Endothelial cell of umbilical vein (primary cell): ENCODE results near the gene DNAJC4. TPM values are rescaled to one million over a fixed set of nuclear protein-coding genes. Genes with fewer than 3 reads are reported as not detected.

ENCODE experiments used
- BruUV-seq: library from RNA; stranded (reverse); fragments of 400-500 nt; replicated peaks from 2 replicates; lab custom pipeline; 2021; lab: Mats Ljungman, UMichigan
- CTCF ChIA-PET: fragments of 300-600, 350-600 bp; sonication (Branson Sonifier 250); formaldehyde crosslinking; loops from one replicate; lab custom pipeline; 2021; ENCODE audit warnings: antibody characterized with exemption, inconsistent platforms; lab: Charles Lee
- POLR2A ChIA-PET: fragments of 300-600, 350-600 bp; sonication (Branson Sonifier 250); formaldehyde crosslinking; loops from one replicate; lab custom pipeline; 2021; ENCODE audit warnings: antibody characterized with exemption, inconsistent platforms; lab: Charles Lee
- DNase-seq: peaks from one replicate; pipeline ENCODE4 v3.0.0-alpha.2; 2011; ENCODE audit warnings: low read depth, low spot score
- FAIRE-seq: peaks from 2 replicates; lab custom pipeline; 2011; peaks lifted over from hg19 to GRCh38; lab: Jason Lieb, UNC
- H2AFZ ChIP-seq: 2 replicates; pipeline ENCODE4 v1.6.0; 2012; ENCODE audit warnings: low read depth, low read length, control low read depth, inconsistent platforms
- H3K27ac ChIP-seq: 2 replicates; pipeline ENCODE4 v1.5.1; 2011; ENCODE audit warnings: low read depth, mild to moderate bottlenecking, control low read depth, low read length, moderate library complexity; ENCODE audit not compliant: insufficient read depth
- H3K27me3 ChIP-seq, 2 experiments: 2 replicates each; pipeline versions ENCODE4 v1.6.0 to v1.6.1; 2011; ENCODE audit warnings: low read length in 2 of 2, mixed read lengths in 1 of 2; ENCODE audit not compliant: control insufficient read depth in 2 of 2, insufficient read depth in 2 of 2
- H3K36me3 ChIP-seq, 2 experiments: 2 replicates in 1 of 2; 3 replicates in 1 of 2; pipeline ENCODE4 v1.5.1; 2011; ENCODE audit warnings: low read length in 2 of 2, mild to moderate bottlenecking in 1 of 2, moderate library complexity in 1 of 2; ENCODE audit not compliant: control insufficient read depth in 2 of 2, insufficient read depth in 2 of 2; ENCODE audit errors: extremely low read depth in 1 of 2
- H3K4me1 ChIP-seq: 3 replicates; pipeline ENCODE4 v1.5.1; 2011; ENCODE audit warnings: mild to moderate bottlenecking, low read length; ENCODE audit not compliant: control insufficient read depth, insufficient read depth; ENCODE audit errors: extremely low read depth
- H3K4me2 ChIP-seq: 2 replicates; pipeline ENCODE4 v1.6.1; 2011; ENCODE audit warnings: low read length, control low read depth, mixed read lengths; ENCODE audit not compliant: insufficient read depth
- H3K4me3 ChIP-seq, 3 experiments: fragments of 200-600 bp in 1 of 3; sonication (generic), shearing (Covaris generic) in 1 of 3; replicated peaks in 1 of 3; 2 replicates each; pipeline ENCODE4 v1.5.1; 2011 to 2016; ENCODE audit warnings: control low read depth in 3 of 3, low read length in 3 of 3, mild to moderate bottlenecking in 2 of 3, inconsistent platforms in 1 of 3, low read depth in 1 of 3, moderate library complexity in 1 of 3; ENCODE audit not compliant: insufficient read depth in 1 of 3
- H3K79me2 ChIP-seq: 2 replicates; pipeline ENCODE4 v1.6.0; 2012; ENCODE audit warnings: low read length, inconsistent platforms; ENCODE audit not compliant: control insufficient read depth, insufficient read depth
- H3K9ac ChIP-seq: replicated peaks from 2 replicates; pipeline ENCODE3; 2011; ENCODE audit warnings: low read length, control low read depth; ENCODE audit not compliant: insufficient read depth; ENCODE audit errors: extremely low read depth
- H3K9me1 ChIP-seq: replicated peaks from 3 replicates; pipeline ENCODE4 v1.6.0; 2011; ENCODE audit warnings: mild to moderate bottlenecking, low read length; ENCODE audit not compliant: control insufficient read depth, insufficient read depth; ENCODE audit errors: extremely low read depth
- H3K9me3 ChIP-seq: replicated peaks from 2 replicates; pipeline ENCODE4 v1.5.1; 2012; ENCODE audit warnings: low read length, inconsistent platforms; ENCODE audit not compliant: control insufficient read depth, insufficient read depth
- H4K20me1 ChIP-seq: replicated peaks from 2 replicates; pipeline ENCODE3; 2011; ENCODE audit warnings: mild to moderate bottlenecking, low read length; ENCODE audit not compliant: control insufficient read depth, insufficient read depth; ENCODE audit errors: extremely low read depth
- CTCF ChIP-seq, 2 donors: IDR thresholded peaks; 1 replicate in 1 of 2; 2 replicates in 1 of 2; pipeline ENCODE4 v1.5.1; 2011; ENCODE audit warnings: low read length in 2 of 2, mild to moderate bottlenecking in 2 of 2, moderate library complexity in 2 of 2, control low read depth in 1 of 2, inconsistent platforms in 1 of 2, low read depth in 1 of 2; ENCODE audit not compliant: insufficient read depth in 1 of 2; ENCODE audit errors: extremely low read depth in 1 of 2
- EZH2 ChIP-seq: IDR thresholded peaks from 2 replicates; pipeline ENCODE4 v1.6.1; 2012; ENCODE audit warnings: borderline replicate concordance, low read depth, mild to moderate bottlenecking, moderate library complexity, low read length, inconsistent platforms; ENCODE audit not compliant: severe bottlenecking
- MYC ChIP-seq: IDR thresholded peaks from one replicate; pipeline ENCODE4 v1.6.1; 2011; ENCODE audit warnings: mild to moderate bottlenecking, low read depth, low read length
- POLR2A ChIP-seq: IDR thresholded peaks from 2 replicates; pipeline ENCODE4 v1.6.1; 2012; ENCODE audit warnings: low read depth, mild to moderate bottlenecking, control low read depth, low read length
- POLR2AphosphoS5 ChIP-seq: IDR thresholded peaks from 2 replicates; pipeline ENCODE4 v1.6.1; 2012; ENCODE audit warnings: low read depth, mild to moderate bottlenecking, control low read depth, low read length, moderate library complexity; ENCODE audit not compliant: insufficient read depth
- dilution Hi-C: fragments of 300-500 bp; cut with MboI; formaldehyde crosslinking; loops from one replicate; pipeline ENCODE4 v1.15.0; 2019; ENCODE audit warnings: low sequenced_read_pairs; ENCODE audit not compliant: extremely low pct_ligation_motif_present
- intact Hi-C: fragments of 100-400 bp; cut with micrococcal nuclease; formaldehyde crosslinking; loops from one replicate; pipeline ENCODE4 v1.10.0; 2022
- polyA plus RNA-seq, 4 experiments: library from polyadenylated mRNA; depleted of rRNA in 3 of 4; stranded (reverse) in 3 of 4; unstranded in 1 of 4; fragments of >200 nt; gene quantifications; 2 replicates each; pipeline versions ENCODE4 v1.2.1 to v1.2.3, GENCODE V29; 2011 to 2012; ENCODE audit warnings: missing spikeins in 1 of 4
- total RNA-seq: library from RNA; stranded (reverse); gene quantifications from 2 replicates; pipeline ENCODE4 v1.2.3, GENCODE V29; 2021

Gene DNAJC4
- total and polyA plus RNA-seq, 2 donors (not counting 3 experiments of a cell fraction or from before 2014, with no cell fraction given) = 23.5 to 41.2 TPM

GRCh38 chr11:64251016-64251752 lies 20.8 kb downstream of the DNAJC4 start, which contains the start of gene PLCB3:
PLCB3 (plus strand) TSS chr11:64251530; CDS start chr11:64251650, 120 bp downstream.
- peak within 1 kb of the TSS; percentile 80 to 93 (median 80) for H3K4me3 ChIP-seq
- H3K9ac ChIP-seq = peak within 1 kb of the TSS; percentile 65
- no peaks in the 10 kb centered on the region for H3K27me3 ChIP-seq
- peaks cover 34% of the 10 kb centered on the region for H3K79me2 ChIP-seq
- peaks cover 30% of the 10 kb centered on the region for H3K4me1 ChIP-seq
- peak within 1 kb of the TSS; percentile 86 for H3K4me2 ChIP-seq
- peaks cover 0 to 10% of the 10 kb centered on the region in 2 experiments for H3K36me3 ChIP-seq
- dilution Hi-C loops = no loop called here
- peak within 1 kb of the TSS; percentile 81 for H2AFZ ChIP-seq
- H3K9me3 ChIP-seq = no peaks in the 10 kb centered on the region
- DNase-seq = peak; percentile 40
- no peaks in the 10 kb centered on the region for H3K9me1 ChIP-seq
- BruUV-seq = no TSS peak
- peak; percentile 74 for FAIRE-seq
- POLR2A ChIA-PET = no interaction called here
- H4K20me1 ChIP-seq = no peaks in the 10 kb centered on the region
- CTCF ChIA-PET = interaction anchor here (1.8 to 4.7 kb wide), 6 partner anchors 13 to 104 kb away, joined by 7 to 60 read pairs (median 28); partner anchors contain the start of genes CATSPERZ and FERMT3
- peak within 1 kb of the TSS; percentile 49 for H3K27ac ChIP-seq
- TF ChIP-seq MYC (no peak), POLR2AphosphoS5 (peak; percentile 87), EZH2 (no peak), CTCF (IDR thresholded peaks at IDR 0.05; ENCODE audit: extremely low read depth in 1 of 2, insufficient read depth in 1 of 2, low read depth in 1 of 2, low read length in 2 of 2) (peak; percentile 64 to 82), POLR2A (peak; percentile 79)
- intact Hi-C loops = loop anchor here (1.0 kb wide), 4 partner anchors 12 to 50 kb away; partner anchors contain the start of gene GPR137
